Measurements from ENCODE around the gene TMEM119. TPM values are rescaled to one million over a fixed set of nuclear protein-coding genes. Genes with fewer than 3 reads are reported as not detected.

TMEM119 gene
- total and polyA plus RNA-seq, 2 of the 8 experiments (the other 6 are each of a cell fraction or from before 2014, with no cell fraction given): 0.35 to 0.61 TPM

- Histone ChIP-seq H3K4me2 (ENCODE audit: insufficient read depth in 1 of 2, low read depth in 2 of 2, low read length in 2 of 2) (peak overlapping the region; percentile 9 to 17; a peak in 1 of 4 replicates), H2BK15ac (ENCODE audit: low read length) (peak overlapping the region; percentile 32; the same call in 1 of the 2 replicates), H3K27me3 (replicated peaks in 1 of 4; ENCODE audit: control insufficient read depth in 3 of 4, extremely low read depth in 1 of 4, insufficient read depth in 3 of 4, low read length in 3 of 4) (no peaks in the 10 kb centered on the region), H3K36me3 (ENCODE audit: control insufficient read depth in 2 of 4, insufficient read depth in 4 of 4, low read length in 3 of 4) (no peaks in the 10 kb centered on the region), H2AFZ (ENCODE audit: low read length) (peak overlapping the region; percentile 43), H3K79me2 (ENCODE audit: control insufficient read depth in 1 of 2, insufficient read depth in 2 of 2, low read length in 2 of 2) (no peaks in the 10 kb centered on the region), H3K4ac (replicated peaks; ENCODE audit: insufficient read length, low read depth, low read length) (peak overlapping the region; percentile 53), H4K20me1 (replicated peaks in 1 of 2; ENCODE audit: control insufficient read depth in 1 of 2, insufficient read depth in 2 of 2, low read length in 2 of 2) (no peaks in the 10 kb centered on the region), H3K4me3 (ENCODE audit: extremely low read depth in 1 of 4, insufficient read depth in 2 of 4, low read depth in 3 of 4, low read length in 4 of 4) (no peak overlapping the region), H3K18ac (ENCODE audit: extremely low read depth, low read length) (peak overlapping the region; percentile 93), H3K79me1 (ENCODE audit: low read depth, low read length) (no peaks in the 10 kb centered on the region), H4K91ac (replicated peaks; ENCODE audit: insufficient read length, low read length) (peak overlapping the region; percentile 8), H3K4me1 (replicated peaks in 1 of 4; ENCODE audit: control insufficient read depth in 3 of 4, insufficient read depth in 4 of 4, low read length in 3 of 4) (peaks cover 18 to 43% (median 25%) of the 10 kb centered on the region in 4 experiments), H3K9me3 (ENCODE audit: insufficient read depth in 2 of 2, low read depth in 1 of 2, low read length in 1 of 2) (no peaks in the 10 kb centered on the region), H2BK12ac (ENCODE audit: low read depth, low read length) (peak overlapping the region; percentile 92), H2AK5ac (ENCODE audit: low read depth, low read length) (peak overlapping the region; percentile 29; the same call in 1 of the 2 replicates), H3K9ac (replicated peaks in 1 of 4; ENCODE audit: extremely low read depth in 1 of 4, low read depth in 3 of 4, low read length in 3 of 4) (no peak overlapping the region), H2BK20ac (ENCODE audit: low read length) (peak overlapping the region; percentile 92), H3K27ac (ENCODE audit: low read depth, low read length) (0 out of 2 replicates have a peak overlapping the region, but pooled peaks have one; percentile 44), H4K5ac (ENCODE audit: insufficient read length, low read depth, low read length) (no peak overlapping the region), H3K56ac (replicated peaks; ENCODE audit: insufficient read length, low read depth, low read length) (no peak overlapping the region), H2BK120ac (replicated peaks; ENCODE audit: low read depth, low read length) (peak overlapping the region; percentile 31), H3K14ac (ENCODE audit: insufficient read length) (no peak overlapping the region), H3K23ac (ENCODE audit: insufficient read length) (no peak overlapping the region), H2BK5ac (ENCODE audit: low read depth, low read length) (peak overlapping the region; percentile 29; the same call in 1 of the 2 replicates), H4K8ac (ENCODE audit: extremely low read depth, insufficient read depth, low read length) (no peak overlapping the region), H3K23me2 (ENCODE audit: low read depth, low read length) (no peaks in the 10 kb centered on the region)
- TF ChIP-seq MAX (IDR thresholded peaks at IDR 0.05): peak; percentile 41; the same call in 1 of the 2 replicates
- TF ChIP-seq EP300 (IDR thresholded peaks at IDR 0.05; ENCODE audit: borderline replicate concordance in 1 of 2, low read depth in 2 of 2, low read length in 2 of 2): no peak
- TF ChIP-seq SAP30 (IDR thresholded peaks at IDR 0.05; ENCODE audit: insufficient read depth, insufficient replicate concordance, low read length): no peak
- no peak; the same call in 1 of the 2 replicates for TF ChIP-seq E2F6 (IDR thresholded peaks at IDR 0.05)
- TF ChIP-seq KDM5A (IDR thresholded peaks at IDR 0.05; ENCODE audit: low read length): no peak
- TF ChIP-seq SIX5 (IDR thresholded peaks at IDR 0.05; ENCODE audit: low read depth, low read length): no peak
- CTCF ChIA-PET (ENCODE audit: partially characterized antibody): interaction anchor here (0.6 to 10.0 kb wide), 8 partner anchors 12 to 573 kb away, joined by 3 to 90 read pairs (median 3); no protein-coding TSS in a partner anchor
- POLR2A ChIA-PET (ENCODE audit: partially characterized antibody): interaction anchor here (0.7 to 1.5 kb wide), 4 partner anchors 9 to 95 kb away, joined by 3 to 4 read pairs (median 4); no protein-coding TSS in a partner anchor
- 65% methylated on average over 15 of the region's 15 CpGs; no CpG with 5 or more reads in 1 of the 2 experiments for WGBS, 2 experiments (ENCODE audit: extremely low coverage in 1 of 2, insufficient coverage in 1 of 2, insufficient read length in 1 of 2, insufficient replicate concordance in 2 of 2, low coverage in 1 of 2, low lambda C conversion rate in 2 of 2, missing lambda C conversion rate in 1 of 2)
- FAIRE-seq (no peak), DNase-seq (ENCODE audit: low read depth in 1 of 2, low spot score in 2 of 2) (no peak)
Measured at GRCh38 chr12:108635201-108635996, 37.5 kb upstream of the TMEM119 start.
